Fibroblast of peridontal ligament (primary cell): ENCODE results near the gene UPF3B.
A peak's percentile ranks its signal among the peaks of the same experiment; 100 is the strongest.
"Not testable (repeated sequence)": the region's sequence is repeated elsewhere in the genome, so short reads cannot be mapped to it uniquely, and the experiment has no call there.

ENCODE experiments used
- DNase-seq: peaks from one replicate; pipeline ENCODE4 v3.0.0-alpha.2; 2010; ENCODE audit errors: extremely low read depth

The UPF3B gene

GRCh38 chrX:119824221-119824620, 28.5 kb downstream of the UPF3B start:
- DNase-seq = not testable (repeated sequence)

GRCh38 chrX:119821703-119822102, 31.1 kb downstream of the UPF3B start:
- peak; percentile 76 for DNase-seq

- peak; percentile 79 for DNase-seq
Measured at GRCh38 chrX:119817130-119817690, 35.6 kb downstream of the UPF3B start.

GRCh38 chrX:119816300-119816699, 36.5 kb downstream of the UPF3B start:
- peak; percentile 29 for DNase-seq

- no peak for DNase-seq
Measured at GRCh38 chrX:119809185-119809666, 43.5 kb downstream of the UPF3B start.

- DNase-seq = not testable (repeated sequence)
Measured at GRCh38 chrX:119808461-119808860, 44.3 kb downstream of the UPF3B start.

GRCh38 chrX:119802546-119802945, 50.2 kb downstream of the UPF3B start:
- DNase-seq = no peak

- no peak for DNase-seq
Measured at GRCh38 chrX:119801253-119802221, 51.2 kb downstream of the UPF3B start.

GRCh38 chrX:119791437-119792231, 61.1 kb downstream of the UPF3B start, which contains the start of gene RPL39:
TSS of gene RPL39 (minus strand) at chrX:119791630. CDS start at chrX:119791576, 54 bp downstream.
- peak; percentile 86 for DNase-seq

- peak; percentile 56 for DNase-seq
Measured at GRCh38 chrX:119790977-119791436, 61.8 kb downstream of the UPF3B start.

GRCh38 chrX:119784747-119785446, 67.9 kb downstream of the UPF3B start:
- DNase-seq = peak; percentile 30
